Measurements from ENCODE around the gene PLEKHG3. TPM values are rescaled to one million over a fixed set of nuclear protein-coding genes. Genes with fewer than 3 reads are reported as not detected.

Gene PLEKHG3
- total RNA-seq, 1 experiment from 2014 or later = 75.3 TPM

DNA sequence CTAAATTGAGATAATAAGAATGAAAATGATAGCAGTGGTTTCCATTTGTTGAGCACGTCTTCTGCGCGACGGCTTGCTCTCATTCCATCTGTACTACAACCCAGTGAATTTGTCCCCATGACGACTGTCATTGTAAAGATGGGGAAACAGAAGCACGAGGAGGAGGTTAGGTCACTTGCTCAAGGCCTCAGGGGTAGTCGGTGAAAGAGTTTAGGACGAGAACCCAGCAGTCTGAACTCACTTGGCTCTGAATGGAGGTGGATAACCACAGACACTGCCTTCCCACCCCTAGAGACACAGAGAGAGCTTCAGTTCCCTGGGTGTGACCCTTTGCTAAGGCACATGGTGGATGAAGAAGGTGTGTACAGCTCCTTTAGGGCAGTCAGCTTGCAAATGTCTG lies 30.9 kb upstream of the PLEKHG3 start (continued):
- TF ChIP-seq, protein P1, sequence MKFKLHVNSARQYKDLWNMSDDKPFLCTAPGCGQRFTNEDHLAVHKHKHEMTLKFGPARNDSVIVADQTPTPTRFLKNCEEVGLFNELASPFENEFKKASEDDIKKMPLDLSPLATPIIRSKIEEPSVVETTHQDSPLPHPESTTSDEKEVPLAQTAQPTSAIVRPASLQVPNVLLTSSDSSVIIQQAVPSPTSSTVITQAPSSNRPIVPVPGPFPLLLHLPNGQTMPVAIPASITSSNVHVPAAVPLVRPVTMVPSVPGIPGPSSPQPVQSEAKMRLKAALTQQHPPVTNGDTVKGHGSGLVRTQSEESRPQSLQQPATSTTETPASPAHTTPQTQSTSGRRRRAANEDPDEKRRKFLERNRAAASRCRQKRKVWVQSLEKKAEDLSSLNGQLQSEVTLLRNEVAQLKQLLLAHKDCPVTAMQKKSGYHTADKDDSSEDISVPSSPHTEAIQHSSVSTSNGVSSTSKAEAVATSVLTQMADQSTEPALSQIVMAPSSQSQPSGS (CRISPR knock-in tag; IDR thresholded peaks at IDR 0.05; ENCODE audit: borderline replicate concordance, low read depth) = no peak
- TF ChIP-seq TEAD4 (CRISPR knock-in tag; IDR thresholded peaks at IDR 0.05) = no peak

DNA sequence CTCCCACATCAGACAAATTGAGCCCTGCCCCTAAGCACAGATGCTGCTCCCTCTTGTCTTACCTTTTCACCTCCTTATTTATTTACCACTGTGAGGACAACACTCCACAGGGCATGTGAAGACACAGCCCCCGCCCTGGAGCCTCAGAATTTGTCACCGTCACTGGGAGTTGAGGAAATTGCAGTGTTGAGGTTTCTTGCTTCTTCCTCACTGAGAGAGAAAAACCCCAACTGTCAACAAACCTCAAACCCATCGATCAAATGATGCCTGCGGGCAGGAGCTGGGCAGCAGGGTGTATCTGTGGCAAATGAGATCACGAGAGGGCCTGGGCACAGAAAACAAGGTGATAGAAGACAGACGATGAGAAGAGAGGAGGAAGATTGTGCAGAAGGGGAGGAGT lies 30.5 kb upstream of the PLEKHG3 start:
- Mint-ChIP-seq H3K9me3 (no peaks in the 10 kb centered on the region), H3K27ac (no peak overlapping the region), H3K4me1 (peaks cover 19% of the 10 kb centered on the region), H3K4me3 (no peak overlapping the region), H3K36me3 (no peaks in the 10 kb centered on the region), H3K27me3 (ENCODE audit: low read depth) (peaks cover 3% of the 10 kb centered on the region; the same call in 1 of the 2 replicates)
- no peak for ATAC-seq
- ChIA-PET POLR2A (no interaction called here), CTCF (interaction anchor here (0.6 to 2.2 kb wide), 9 partner anchors 9 to 244 kb away, joined by 3 to 12 read pairs (median 4); no protein-coding TSS in a partner anchor)
- DNase-seq (ENCODE audit: low spot score) = no peak
- TF ChIP-seq JUN (CRISPR knock-in tag; IDR thresholded peaks at IDR 0.05) = no peak
- TF ChIP-seq ZBTB21 (CRISPR knock-in tag; IDR thresholded peaks at IDR 0.05; ENCODE audit: borderline replicate concordance) = no peak
- no peak for TF ChIP-seq TP53 (CRISPR knock-in tag; IDR thresholded peaks at IDR 0.05)
- no peak for TF ChIP-seq IRF2 (CRISPR knock-in tag; IDR thresholded peaks at IDR 0.05; ENCODE audit: borderline replicate concordance, low read depth)
- TF ChIP-seq PRRX2 (CRISPR knock-in tag; IDR thresholded peaks at IDR 0.05) = no peak
- TF ChIP-seq CBFB (CRISPR knock-in tag; IDR thresholded peaks at IDR 0.05; ENCODE audit: low read depth) = no peak
- TF ChIP-seq SMAD4 (CRISPR knock-in tag; IDR thresholded peaks at IDR 0.05) = no peak
- TF ChIP-seq, protein P2, sequence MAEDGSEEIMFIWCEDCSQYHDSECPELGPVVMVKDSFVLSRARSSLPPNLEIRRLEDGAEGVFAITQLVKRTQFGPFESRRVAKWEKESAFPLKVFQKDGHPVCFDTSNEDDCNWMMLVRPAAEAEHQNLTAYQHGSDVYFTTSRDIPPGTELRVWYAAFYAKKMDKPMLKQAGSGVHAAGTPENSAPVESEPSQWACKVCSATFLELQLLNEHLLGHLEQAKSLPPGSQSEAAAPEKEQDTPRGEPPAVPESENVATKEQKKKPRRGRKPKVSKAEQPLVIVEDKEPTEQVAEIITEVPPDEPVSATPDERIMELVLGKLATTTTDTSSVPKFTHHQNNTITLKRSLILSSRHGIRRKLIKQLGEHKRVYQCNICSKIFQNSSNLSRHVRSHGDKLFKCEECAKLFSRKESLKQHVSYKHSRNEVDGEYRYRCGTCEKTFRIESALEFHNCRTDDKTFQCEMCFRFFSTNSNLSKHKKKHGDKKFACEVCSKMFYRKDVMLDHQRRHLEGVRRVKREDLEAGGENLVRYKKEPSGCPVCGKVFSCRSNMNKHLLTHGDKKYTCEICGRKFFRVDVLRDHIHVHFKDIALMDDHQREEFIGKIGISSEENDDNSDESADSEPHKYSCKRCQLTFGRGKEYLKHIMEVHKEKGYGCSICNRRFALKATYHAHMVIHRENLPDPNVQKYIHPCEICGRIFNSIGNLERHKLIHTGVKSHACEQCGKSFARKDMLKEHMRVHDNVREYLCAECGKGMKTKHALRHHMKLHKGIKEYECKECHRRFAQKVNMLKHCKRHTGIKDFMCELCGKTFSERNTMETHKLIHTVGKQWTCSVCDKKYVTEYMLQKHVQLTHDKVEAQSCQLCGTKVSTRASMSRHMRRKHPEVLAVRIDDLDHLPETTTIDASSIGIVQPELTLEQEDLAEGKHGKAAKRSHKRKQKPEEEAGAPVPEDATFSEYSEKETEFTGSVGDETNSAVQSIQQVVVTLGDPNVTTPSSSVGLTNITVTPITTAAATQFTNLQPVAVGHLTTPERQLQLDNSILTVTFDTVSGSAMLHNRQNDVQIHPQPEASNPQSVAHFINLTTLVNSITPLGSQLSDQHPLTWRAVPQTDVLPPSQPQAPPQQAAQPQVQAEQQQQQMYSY (CRISPR knock-in tag; IDR thresholded peaks at IDR 0.05) = no peak
- no peak for TF ChIP-seq FOXK1 (CRISPR knock-in tag; IDR thresholded peaks at IDR 0.05)
- TF ChIP-seq, protein P3, sequence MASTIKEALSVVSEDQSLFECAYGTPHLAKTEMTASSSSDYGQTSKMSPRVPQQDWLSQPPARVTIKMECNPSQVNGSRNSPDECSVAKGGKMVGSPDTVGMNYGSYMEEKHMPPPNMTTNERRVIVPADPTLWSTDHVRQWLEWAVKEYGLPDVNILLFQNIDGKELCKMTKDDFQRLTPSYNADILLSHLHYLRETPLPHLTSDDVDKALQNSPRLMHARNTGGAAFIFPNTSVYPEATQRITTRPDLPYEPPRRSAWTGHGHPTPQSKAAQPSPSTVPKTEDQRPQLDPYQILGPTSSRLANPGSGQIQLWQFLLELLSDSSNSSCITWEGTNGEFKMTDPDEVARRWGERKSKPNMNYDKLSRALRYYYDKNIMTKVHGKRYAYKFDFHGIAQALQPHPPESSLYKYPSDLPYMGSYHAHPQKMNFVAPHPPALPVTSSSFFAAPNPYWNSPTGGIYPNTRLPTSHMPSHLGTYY (CRISPR knock-in tag; IDR thresholded peaks at IDR 0.05) = no peak
- TF ChIP-seq ZNF396 (CRISPR knock-in tag; IDR thresholded peaks at IDR 0.05; ENCODE audit: borderline replicate concordance) = no peak
- TF ChIP-seq, protein P4, sequence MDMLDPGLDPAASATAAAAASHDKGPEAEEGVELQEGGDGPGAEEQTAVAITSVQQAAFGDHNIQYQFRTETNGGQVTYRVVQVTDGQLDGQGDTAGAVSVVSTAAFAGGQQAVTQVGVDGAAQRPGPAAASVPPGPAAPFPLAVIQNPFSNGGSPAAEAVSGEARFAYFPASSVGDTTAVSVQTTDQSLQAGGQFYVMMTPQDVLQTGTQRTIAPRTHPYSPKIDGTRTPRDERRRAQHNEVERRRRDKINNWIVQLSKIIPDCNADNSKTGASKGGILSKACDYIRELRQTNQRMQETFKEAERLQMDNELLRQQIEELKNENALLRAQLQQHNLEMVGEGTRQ (CRISPR knock-in tag; IDR thresholded peaks at IDR 0.05) = no peak
- TF ChIP-seq, protein P5, sequence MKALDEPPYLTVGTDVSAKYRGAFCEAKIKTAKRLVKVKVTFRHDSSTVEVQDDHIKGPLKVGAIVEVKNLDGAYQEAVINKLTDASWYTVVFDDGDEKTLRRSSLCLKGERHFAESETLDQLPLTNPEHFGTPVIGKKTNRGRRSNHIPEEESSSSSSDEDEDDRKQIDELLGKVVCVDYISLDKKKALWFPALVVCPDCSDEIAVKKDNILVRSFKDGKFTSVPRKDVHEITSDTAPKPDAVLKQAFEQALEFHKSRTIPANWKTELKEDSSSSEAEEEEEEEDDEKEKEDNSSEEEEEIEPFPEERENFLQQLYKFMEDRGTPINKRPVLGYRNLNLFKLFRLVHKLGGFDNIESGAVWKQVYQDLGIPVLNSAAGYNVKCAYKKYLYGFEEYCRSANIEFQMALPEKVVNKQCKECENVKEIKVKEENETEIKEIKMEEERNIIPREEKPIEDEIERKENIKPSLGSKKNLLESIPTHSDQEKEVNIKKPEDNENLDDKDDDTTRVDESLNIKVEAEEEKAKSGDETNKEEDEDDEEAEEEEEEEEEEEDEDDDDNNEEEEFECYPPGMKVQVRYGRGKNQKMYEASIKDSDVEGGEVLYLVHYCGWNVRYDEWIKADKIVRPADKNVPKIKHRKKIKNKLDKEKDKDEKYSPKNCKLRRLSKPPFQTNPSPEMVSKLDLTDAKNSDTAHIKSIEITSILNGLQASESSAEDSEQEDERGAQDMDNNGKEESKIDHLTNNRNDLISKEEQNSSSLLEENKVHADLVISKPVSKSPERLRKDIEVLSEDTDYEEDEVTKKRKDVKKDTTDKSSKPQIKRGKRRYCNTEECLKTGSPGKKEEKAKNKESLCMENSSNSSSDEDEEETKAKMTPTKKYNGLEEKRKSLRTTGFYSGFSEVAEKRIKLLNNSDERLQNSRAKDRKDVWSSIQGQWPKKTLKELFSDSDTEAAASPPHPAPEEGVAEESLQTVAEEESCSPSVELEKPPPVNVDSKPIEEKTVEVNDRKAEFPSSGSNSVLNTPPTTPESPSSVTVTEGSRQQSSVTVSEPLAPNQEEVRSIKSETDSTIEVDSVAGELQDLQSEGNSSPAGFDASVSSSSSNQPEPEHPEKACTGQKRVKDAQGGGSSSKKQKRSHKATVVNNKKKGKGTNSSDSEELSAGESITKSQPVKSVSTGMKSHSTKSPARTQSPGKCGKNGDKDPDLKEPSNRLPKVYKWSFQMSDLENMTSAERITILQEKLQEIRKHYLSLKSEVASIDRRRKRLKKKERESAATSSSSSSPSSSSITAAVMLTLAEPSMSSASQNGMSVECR (CRISPR knock-in tag; IDR thresholded peaks at IDR 0.05; ENCODE audit: borderline replicate concordance) = no peak
- no peak for TF ChIP-seq OVOL2 (CRISPR knock-in tag; IDR thresholded peaks at IDR 0.05; ENCODE audit: borderline replicate concordance)
- no peak for TF ChIP-seq ZNF423 (CRISPR knock-in tag; IDR thresholded peaks at IDR 0.05)

All from WTC11 (cell line).